ENCODE data around the gene NAP1L4.
A peak's percentile ranks its signal among the peaks of the same experiment; 100 is the strongest.

DNA sequence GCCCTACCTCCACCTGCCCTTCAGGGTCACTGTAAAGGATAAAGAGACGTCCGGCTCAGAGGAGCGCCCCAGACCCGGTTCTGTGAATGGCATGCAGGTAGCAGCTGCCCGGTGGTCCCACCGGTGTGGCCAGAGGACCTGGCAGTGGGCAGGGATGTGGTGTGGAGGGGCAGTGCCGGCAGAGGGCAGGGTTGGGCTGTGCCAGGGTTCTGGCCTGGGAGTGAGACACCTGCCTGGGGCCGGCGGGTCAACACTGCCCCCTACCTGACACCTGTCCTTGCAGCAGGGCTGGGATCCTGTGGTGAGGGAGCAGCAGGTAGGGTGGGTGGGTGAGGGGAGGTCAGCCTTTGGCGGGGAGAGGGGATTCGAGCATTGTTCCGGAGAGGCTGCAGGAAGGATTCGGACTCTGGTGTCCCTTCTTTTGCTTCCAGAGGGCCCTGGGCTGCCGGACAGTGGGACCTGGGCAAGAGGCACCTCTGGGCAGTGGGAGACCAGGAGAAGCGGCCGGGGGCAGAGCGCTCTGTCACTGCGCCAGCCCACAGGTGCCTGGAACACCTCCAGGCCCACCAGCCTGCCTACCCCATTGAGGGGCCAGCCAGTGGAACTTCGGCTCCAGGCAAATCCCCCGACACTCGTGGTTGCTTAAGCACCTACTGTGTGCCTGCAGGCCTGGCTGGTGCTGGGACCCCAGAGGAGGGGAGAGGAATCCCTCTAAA, 61.3 kb downstream of the NAP1L4 start:
- TF ChIP-seq, protein P1, sequence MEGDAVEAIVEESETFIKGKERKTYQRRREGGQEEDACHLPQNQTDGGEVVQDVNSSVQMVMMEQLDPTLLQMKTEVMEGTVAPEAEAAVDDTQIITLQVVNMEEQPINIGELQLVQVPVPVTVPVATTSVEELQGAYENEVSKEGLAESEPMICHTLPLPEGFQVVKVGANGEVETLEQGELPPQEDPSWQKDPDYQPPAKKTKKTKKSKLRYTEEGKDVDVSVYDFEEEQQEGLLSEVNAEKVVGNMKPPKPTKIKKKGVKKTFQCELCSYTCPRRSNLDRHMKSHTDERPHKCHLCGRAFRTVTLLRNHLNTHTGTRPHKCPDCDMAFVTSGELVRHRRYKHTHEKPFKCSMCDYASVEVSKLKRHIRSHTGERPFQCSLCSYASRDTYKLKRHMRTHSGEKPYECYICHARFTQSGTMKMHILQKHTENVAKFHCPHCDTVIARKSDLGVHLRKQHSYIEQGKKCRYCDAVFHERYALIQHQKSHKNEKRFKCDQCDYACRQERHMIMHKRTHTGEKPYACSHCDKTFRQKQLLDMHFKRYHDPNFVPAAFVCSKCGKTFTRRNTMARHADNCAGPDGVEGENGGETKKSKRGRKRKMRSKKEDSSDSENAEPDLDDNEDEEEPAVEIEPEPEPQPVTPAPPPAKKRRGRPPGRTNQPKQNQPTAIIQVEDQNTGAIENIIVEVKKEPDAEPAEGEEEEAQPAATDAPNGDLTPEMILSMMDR (IDR thresholded peaks at IDR 0.05): peak; percentile 100
- TF ChIP-seq TCF7L2 (IDR thresholded peaks at IDR 0.05; ENCODE audit: low read depth, low read length): no peak
- peak in 1 of 2 experiments; percentile 72; a peak in 1 of 4 replicates for TF ChIP-seq REST (IDR thresholded peaks at IDR 0.05; ENCODE audit: insufficient read depth in 1 of 2, low read depth in 2 of 2, low read length in 1 of 2)
- no peak; the same call in 1 of the 2 replicates for TF ChIP-seq SIN3A (IDR thresholded peaks at IDR 0.05; ENCODE audit: borderline replicate concordance, insufficient read depth, low read depth, low read length)
- peak; percentile 43; the same call in 1 of the 2 replicates for TF ChIP-seq POLR2AphosphoS5 (IDR thresholded peaks at IDR 0.05; ENCODE audit: low read depth, low read length)

Measured in Panc1 (cell line).